ENCODE data around the gene EVA1C. TPM values are rescaled to one million over a fixed set of nuclear protein-coding genes. Genes with fewer than 3 reads are reported as not detected.

The EVA1C gene
- total RNA-seq, 1 experiment from 2014 or later: 16.1 TPM

DNA sequence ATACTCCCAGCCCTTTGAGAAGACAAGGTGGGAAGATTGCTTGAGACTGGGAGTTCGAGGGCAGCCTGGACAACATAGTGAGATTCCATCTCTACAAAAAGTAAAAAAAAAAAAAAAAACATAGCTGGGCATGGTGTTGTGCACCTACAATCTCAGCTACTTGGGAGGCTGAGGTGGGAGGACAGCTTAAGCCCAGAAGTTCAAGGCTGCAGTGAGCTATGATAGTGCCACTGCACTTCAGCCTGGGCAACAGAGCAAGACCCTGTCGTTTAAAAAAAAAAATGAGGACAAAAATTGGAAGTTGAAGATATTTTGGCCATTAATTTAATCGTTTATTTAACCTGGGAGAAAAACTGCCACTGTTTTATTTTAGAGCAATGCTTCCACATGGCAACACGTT is 20.8 kb upstream of the EVA1C start:
- peak overlapping the region; percentile 98 for H3K9ac ChIP-seq (ENCODE audit: low read length)
- TF ChIP-seq, protein P1, sequence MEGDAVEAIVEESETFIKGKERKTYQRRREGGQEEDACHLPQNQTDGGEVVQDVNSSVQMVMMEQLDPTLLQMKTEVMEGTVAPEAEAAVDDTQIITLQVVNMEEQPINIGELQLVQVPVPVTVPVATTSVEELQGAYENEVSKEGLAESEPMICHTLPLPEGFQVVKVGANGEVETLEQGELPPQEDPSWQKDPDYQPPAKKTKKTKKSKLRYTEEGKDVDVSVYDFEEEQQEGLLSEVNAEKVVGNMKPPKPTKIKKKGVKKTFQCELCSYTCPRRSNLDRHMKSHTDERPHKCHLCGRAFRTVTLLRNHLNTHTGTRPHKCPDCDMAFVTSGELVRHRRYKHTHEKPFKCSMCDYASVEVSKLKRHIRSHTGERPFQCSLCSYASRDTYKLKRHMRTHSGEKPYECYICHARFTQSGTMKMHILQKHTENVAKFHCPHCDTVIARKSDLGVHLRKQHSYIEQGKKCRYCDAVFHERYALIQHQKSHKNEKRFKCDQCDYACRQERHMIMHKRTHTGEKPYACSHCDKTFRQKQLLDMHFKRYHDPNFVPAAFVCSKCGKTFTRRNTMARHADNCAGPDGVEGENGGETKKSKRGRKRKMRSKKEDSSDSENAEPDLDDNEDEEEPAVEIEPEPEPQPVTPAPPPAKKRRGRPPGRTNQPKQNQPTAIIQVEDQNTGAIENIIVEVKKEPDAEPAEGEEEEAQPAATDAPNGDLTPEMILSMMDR (conservative IDR thresholded peaks at IDR 0.05; ENCODE audit: low read depth, low read length): no peak
- TF ChIP-seq EZH2phosphoT487 (IDR thresholded peaks at IDR 0.05; ENCODE audit: borderline replicate concordance, low read length) (no peak), EZH2 (IDR thresholded peaks at IDR 0.05; ENCODE audit: low read length, unreplicated experiment) (no peak)
- H3K79me2 ChIP-seq (ENCODE audit: low read length): peaks cover 56% of the 10 kb centered on the region
- H4K20me1 ChIP-seq (ENCODE audit: low read length): peaks cover 43% of the 10 kb centered on the region
- no peak for ATAC-seq
- no peaks in the 10 kb centered on the region for H3F3A ChIP-seq (ENCODE audit: low read length, unreplicated experiment)
- H3K9me2 ChIP-seq (replicated peaks; ENCODE audit: low read length): no peaks in the 10 kb centered on the region
- CTCF ChIA-PET: interaction anchor here (0.6 to 1.7 kb wide), 3 partner anchors 209 to 1196 kb away, joined by 3 to 9 read pairs (median 6); no protein-coding TSS in a partner anchor
- H3K9me3 ChIP-seq (ENCODE audit: low read length): no peaks in the 10 kb centered on the region
- DNase-seq: no peak
- peaks cover 17% of the 10 kb centered on the region for H3K4me1 ChIP-seq (ENCODE audit: insufficient read depth, low read length)
- H3K4me3 ChIP-seq (ENCODE audit: low read length): peak overlapping the region; percentile 78
- BruUV-seq (replicated peaks): no TSS peak
- H3K36me3 ChIP-seq (ENCODE audit: low read depth, low read length): peaks cover 18% of the 10 kb centered on the region; the same call in 1 of the 2 replicates
- no peaks in the 10 kb centered on the region for H3K27me3 ChIP-seq (ENCODE audit: low read length)
- no peak overlapping the region for H3K27ac ChIP-seq (ENCODE audit: low read length)
- intact Hi-C loops (cut with micrococcal nuclease): no loop called here
- H2AFZ ChIP-seq (ENCODE audit: low read length): no peak overlapping the region
- H3K4me2 ChIP-seq (ENCODE audit: low read length): peak overlapping the region; percentile 98
- POLR2A ChIA-PET (ENCODE audit: unreplicated experiment): interaction anchor here (1.0 kb wide), 1 partner anchor 178 kb away, joined by 4 read pairs; no protein-coding TSS in a partner anchor

- peaks cover 36% of the 10 kb centered on the region for H4K20me1 ChIP-seq (ENCODE audit: low read length)
- no peaks in the 10 kb centered on the region for H3K9me3 ChIP-seq (ENCODE audit: low read length)
- peak overlapping the region; percentile 51; the same call in 1 of the 2 replicates for H2AFZ ChIP-seq (ENCODE audit: low read length)
- DNase-seq (peak; percentile 18), ATAC-seq (peak; percentile 32)
- H3K4me2 ChIP-seq (ENCODE audit: low read length): peak overlapping the region; percentile 98
- TF ChIP-seq EZH2phosphoT487 (IDR thresholded peaks at IDR 0.05; ENCODE audit: borderline replicate concordance, low read length): no peak
- TF ChIP-seq EZH2 (IDR thresholded peaks at IDR 0.05; ENCODE audit: low read length, unreplicated experiment): no peak
- TF ChIP-seq, protein P1 (conservative IDR thresholded peaks at IDR 0.05; ENCODE audit: low read depth, low read length): no peak
- intact Hi-C loops (cut with micrococcal nuclease): no loop called here
- H3K4me3 ChIP-seq (ENCODE audit: low read length): peak overlapping the region; percentile 78
- H3K4me1 ChIP-seq (ENCODE audit: insufficient read depth, low read length): peaks cover 17% of the 10 kb centered on the region
- H3K27me3 ChIP-seq (ENCODE audit: low read length): no peaks in the 10 kb centered on the region
- no peaks in the 10 kb centered on the region for H3F3A ChIP-seq (ENCODE audit: low read length, unreplicated experiment)
- H3K9me2 ChIP-seq (replicated peaks; ENCODE audit: low read length): no peaks in the 10 kb centered on the region
- H3K36me3 ChIP-seq (ENCODE audit: low read depth, low read length): peaks cover 18% of the 10 kb centered on the region; the same call in 1 of the 2 replicates
- CTCF ChIA-PET: interaction anchor here (0.5 to 1.7 kb wide), 4 partner anchors 44 to 1197 kb away, joined by 3 to 9 read pairs (median 5); no protein-coding TSS in a partner anchor
- POLR2A ChIA-PET (ENCODE audit: unreplicated experiment): interaction anchor here (0.6 to 1.0 kb wide), 2 partner anchors 177 to 190 kb away, joined by 4 to 20 read pairs; no protein-coding TSS in a partner anchor
- H3K9ac ChIP-seq (ENCODE audit: low read length): peak overlapping the region; percentile 98
- TSS peak; percentile 44 for BruUV-seq (replicated peaks)
- peaks cover 50% of the 10 kb centered on the region for H3K79me2 ChIP-seq (ENCODE audit: low read length)
- peak overlapping the region; percentile 50 for H3K27ac ChIP-seq (ENCODE audit: low read length)
Observed at GRCh38 chr21:32392299-32392879, 20.1 kb upstream of the EVA1C start.
